Body of pancreas (tissue), 4 donors: Measurements from ENCODE around the gene ADARB1.

Experiments
- POLR2A ChIP-seq, 3 donors: fragments of 450-650 bp; IDR thresholded peaks; one replicate each; pipeline ENCODE4 v1.6.1; 2016; ENCODE audit warnings: antibody characterized with exemption in 3 of 3, mild to moderate bottlenecking in 2 of 3
- TF ChIP-seq, protein P1 (sequence below), 7 experiments: fragments of 450-650 bp in 4 of 7; fragments of 200-600 bp in 3 of 7; sonication (generic) in 3 of 7; IDR thresholded peaks; one replicate each; pipeline ENCODE4 v1.5.1; 2016 to 2019; ENCODE audit warnings: antibody characterized with exemption in 7 of 7

DNA sequence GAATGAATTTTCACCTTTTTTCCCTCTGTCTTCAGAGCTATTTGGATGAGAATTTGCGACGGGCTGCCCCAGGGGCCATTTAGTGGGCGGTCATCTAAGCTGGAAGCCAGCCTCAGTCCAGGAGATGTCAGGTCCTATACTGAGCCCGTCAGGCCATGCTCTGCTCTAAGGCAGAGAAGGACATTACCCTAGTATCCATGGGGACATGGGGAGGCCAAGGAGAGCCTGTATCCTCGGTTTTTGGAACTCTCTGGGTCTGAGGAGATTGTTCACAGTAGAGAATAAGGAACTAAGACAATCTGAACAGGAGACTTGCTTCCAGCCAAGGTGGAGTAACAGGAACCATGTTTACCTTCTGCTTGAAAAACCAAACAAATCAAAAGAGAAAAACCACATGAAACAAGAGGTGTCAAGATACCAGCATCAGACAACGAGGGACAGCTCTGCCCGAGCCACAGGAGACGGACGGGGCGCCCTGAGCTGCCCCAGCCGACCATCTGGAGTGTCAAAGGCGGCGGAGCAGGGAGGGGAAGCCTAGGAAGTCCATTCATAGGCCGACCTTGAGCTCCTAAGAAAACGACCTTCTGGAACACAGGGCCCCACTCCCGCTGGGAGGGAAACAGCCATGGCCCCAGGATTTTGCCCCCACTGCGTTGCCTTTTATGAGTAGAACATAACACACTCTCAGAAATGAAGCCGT, 20.0 kb upstream of the ADARB1 start:
- TF ChIP-seq, protein P1, sequence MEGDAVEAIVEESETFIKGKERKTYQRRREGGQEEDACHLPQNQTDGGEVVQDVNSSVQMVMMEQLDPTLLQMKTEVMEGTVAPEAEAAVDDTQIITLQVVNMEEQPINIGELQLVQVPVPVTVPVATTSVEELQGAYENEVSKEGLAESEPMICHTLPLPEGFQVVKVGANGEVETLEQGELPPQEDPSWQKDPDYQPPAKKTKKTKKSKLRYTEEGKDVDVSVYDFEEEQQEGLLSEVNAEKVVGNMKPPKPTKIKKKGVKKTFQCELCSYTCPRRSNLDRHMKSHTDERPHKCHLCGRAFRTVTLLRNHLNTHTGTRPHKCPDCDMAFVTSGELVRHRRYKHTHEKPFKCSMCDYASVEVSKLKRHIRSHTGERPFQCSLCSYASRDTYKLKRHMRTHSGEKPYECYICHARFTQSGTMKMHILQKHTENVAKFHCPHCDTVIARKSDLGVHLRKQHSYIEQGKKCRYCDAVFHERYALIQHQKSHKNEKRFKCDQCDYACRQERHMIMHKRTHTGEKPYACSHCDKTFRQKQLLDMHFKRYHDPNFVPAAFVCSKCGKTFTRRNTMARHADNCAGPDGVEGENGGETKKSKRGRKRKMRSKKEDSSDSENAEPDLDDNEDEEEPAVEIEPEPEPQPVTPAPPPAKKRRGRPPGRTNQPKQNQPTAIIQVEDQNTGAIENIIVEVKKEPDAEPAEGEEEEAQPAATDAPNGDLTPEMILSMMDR (IDR thresholded peaks at IDR 0.05) = no peak
- no peak for TF ChIP-seq POLR2A (IDR thresholded peaks at IDR 0.05)
